ENCODE data around the gene B3GAT1.

Gene B3GAT1

GRCh38 chr11:134352111-134352510 is 59.9 kb downstream of the B3GAT1 start:
- Histone ChIP-seq H3K36me3 (no peaks in the 10 kb centered on the region), H3K9me3 (peaks cover 0 to 5% (median 0%) of the 10 kb centered on the region in 3 donors), H3K4me3 (no peak overlapping the region), H3K4me1 (no peaks in the 10 kb centered on the region), H3K27me3 (no peaks in the 10 kb centered on the region), H3K27ac (no peak overlapping the region)
- DNase-seq, result no peak
- intact Hi-C loops (cut with DNase I; ENCODE audit: low total_unique reads), result no loop called here
- TF ChIP-seq, protein P1, sequence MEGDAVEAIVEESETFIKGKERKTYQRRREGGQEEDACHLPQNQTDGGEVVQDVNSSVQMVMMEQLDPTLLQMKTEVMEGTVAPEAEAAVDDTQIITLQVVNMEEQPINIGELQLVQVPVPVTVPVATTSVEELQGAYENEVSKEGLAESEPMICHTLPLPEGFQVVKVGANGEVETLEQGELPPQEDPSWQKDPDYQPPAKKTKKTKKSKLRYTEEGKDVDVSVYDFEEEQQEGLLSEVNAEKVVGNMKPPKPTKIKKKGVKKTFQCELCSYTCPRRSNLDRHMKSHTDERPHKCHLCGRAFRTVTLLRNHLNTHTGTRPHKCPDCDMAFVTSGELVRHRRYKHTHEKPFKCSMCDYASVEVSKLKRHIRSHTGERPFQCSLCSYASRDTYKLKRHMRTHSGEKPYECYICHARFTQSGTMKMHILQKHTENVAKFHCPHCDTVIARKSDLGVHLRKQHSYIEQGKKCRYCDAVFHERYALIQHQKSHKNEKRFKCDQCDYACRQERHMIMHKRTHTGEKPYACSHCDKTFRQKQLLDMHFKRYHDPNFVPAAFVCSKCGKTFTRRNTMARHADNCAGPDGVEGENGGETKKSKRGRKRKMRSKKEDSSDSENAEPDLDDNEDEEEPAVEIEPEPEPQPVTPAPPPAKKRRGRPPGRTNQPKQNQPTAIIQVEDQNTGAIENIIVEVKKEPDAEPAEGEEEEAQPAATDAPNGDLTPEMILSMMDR (IDR thresholded peaks at IDR 0.05), result no peak

GRCh38 chr11:134350381-134350780 is 61.7 kb downstream of the B3GAT1 start:
- H3K36me3 ChIP-seq, result no peaks in the 10 kb centered on the region
- no peak for DNase-seq
- TF ChIP-seq, protein P1 (IDR thresholded peaks at IDR 0.05), result no peak
- intact Hi-C loops (cut with DNase I; ENCODE audit: low total_unique reads), result no loop called here
- peaks cover 0 to 5% (median 0%) of the 10 kb centered on the region in 3 donors for H3K9me3 ChIP-seq
- no peak overlapping the region for H3K27ac ChIP-seq
- no peaks in the 10 kb centered on the region for H3K27me3 ChIP-seq
- no peak overlapping the region for H3K4me3 ChIP-seq
- no peaks in the 10 kb centered on the region for H3K4me1 ChIP-seq

GRCh38 chr11:134349802-134350355 is 62.2 kb downstream of the B3GAT1 start:
- no peak for DNase-seq
- TF ChIP-seq, protein P1 (IDR thresholded peaks at IDR 0.05), result no peak
- H3K9me3 ChIP-seq, result peaks cover 0 to 5% (median 0%) of the 10 kb centered on the region in 3 donors
- H3K4me3 ChIP-seq, result no peak overlapping the region
- H3K4me1 ChIP-seq, result no peaks in the 10 kb centered on the region
- H3K27ac ChIP-seq, result no peak overlapping the region
- H3K36me3 ChIP-seq, result no peaks in the 10 kb centered on the region
- H3K27me3 ChIP-seq, result no peaks in the 10 kb centered on the region
- intact Hi-C loops (cut with DNase I; ENCODE audit: low total_unique reads), result no loop called here

GRCh38 chr11:134349109-134349801 is 62.8 kb downstream of the B3GAT1 start:
- TF ChIP-seq, protein P1 (IDR thresholded peaks at IDR 0.05), result no peak
- H3K9me3 ChIP-seq, result peaks cover 0 to 5% (median 0%) of the 10 kb centered on the region in 3 donors
- no peak overlapping the region for H3K27ac ChIP-seq
- H3K36me3 ChIP-seq, result no peaks in the 10 kb centered on the region
- H3K4me1 ChIP-seq, result no peaks in the 10 kb centered on the region
- no peak for DNase-seq
- no peaks in the 10 kb centered on the region for H3K27me3 ChIP-seq
- no peak overlapping the region for H3K4me3 ChIP-seq
- intact Hi-C loops (cut with DNase I; ENCODE audit: low total_unique reads), result no loop called here

DNA sequence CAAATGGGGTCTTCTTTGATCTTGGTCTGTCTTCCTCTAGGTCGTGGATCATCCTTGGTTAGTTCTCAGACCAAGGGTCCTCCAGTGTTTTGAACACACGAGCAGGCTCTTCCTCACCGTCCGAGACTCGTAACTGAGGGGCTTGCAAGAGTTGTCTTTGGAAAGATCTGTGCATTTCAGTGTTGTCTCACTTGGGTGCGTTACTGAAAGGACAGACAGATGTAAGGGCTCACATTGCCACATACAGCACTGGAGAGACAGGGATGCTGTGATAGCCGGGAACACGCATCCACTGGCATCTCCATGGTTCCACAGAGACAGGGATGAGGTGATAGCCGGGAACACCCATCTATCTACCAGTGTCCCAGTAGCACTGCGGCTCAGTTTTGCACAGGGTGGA is 64.6 kb downstream of the B3GAT1 start:
- Histone ChIP-seq H3K27ac (no peak overlapping the region), H3K9me3 (no peaks in the 10 kb centered on the region), H3K36me3 (no peaks in the 10 kb centered on the region), H3K27me3 (no peaks in the 10 kb centered on the region), H3K4me1 (no peaks in the 10 kb centered on the region), H3K4me3 (no peak overlapping the region)
- TF ChIP-seq, protein P1 (IDR thresholded peaks at IDR 0.05), result no peak
- DNase-seq, result no peak
- intact Hi-C loops (cut with DNase I; ENCODE audit: low total_unique reads), result no loop called here

Data from tibial artery (tissue), 4 donors.